Astrocyte (in vitro differentiated cells and primary cell): ENCODE measurements around the gene NR2F2. TPM values are rescaled to one million over a fixed set of nuclear protein-coding genes. Genes with fewer than 3 reads are reported as not detected.
A peak's percentile ranks its signal among the peaks of the same experiment; 100 is the strongest.

Experiments
- DNase-seq: peaks from one replicate; pipeline ENCODE4 v3.0.0-alpha.2; 2010; ENCODE audit warnings: low read depth
- FAIRE-seq: peaks from 2 replicates; lab custom pipeline; 2011; peaks lifted over from hg19 to GRCh38; lab: Jason Lieb, UNC
- H2AFZ ChIP-seq: 2 replicates; pipeline ENCODE4 v1.6.0; 2012; ENCODE audit warnings: low read depth, low read length, inconsistent platforms
- H3K27ac ChIP-seq: 2 replicates; pipeline ENCODE4 v1.5.1; 2011; ENCODE audit warnings: low read depth, low read length, inconsistent platforms
- H3K27me3 ChIP-seq: 2 replicates; pipeline ENCODE4 v1.6.0; 2011; ENCODE audit warnings: low read length, inconsistent platforms; ENCODE audit not compliant: insufficient read depth
- H3K36me3 ChIP-seq: 2 replicates; pipeline ENCODE4 v1.5.1; 2011; ENCODE audit warnings: low read length, inconsistent platforms; ENCODE audit not compliant: insufficient read depth
- H3K4me1 ChIP-seq: 2 replicates; pipeline ENCODE4 v1.5.1; 2011; ENCODE audit warnings: low read length, inconsistent platforms; ENCODE audit not compliant: insufficient read depth
- H3K4me2 ChIP-seq: 2 replicates; pipeline ENCODE4 v1.6.0; 2012; ENCODE audit warnings: low read length, inconsistent platforms
- H3K4me3 ChIP-seq: 2 replicates; pipeline ENCODE4 v1.5.1; 2011; ENCODE audit warnings: low read depth, mild to moderate bottlenecking, low read length, inconsistent platforms; ENCODE audit not compliant: insufficient read depth
- H3K79me2 ChIP-seq: 2 replicates; pipeline ENCODE4 v1.6.0; 2012; ENCODE audit warnings: mild to moderate bottlenecking, low read length, inconsistent platforms; ENCODE audit not compliant: insufficient read depth
- H3K9ac ChIP-seq: 2 replicates; pipeline ENCODE4 v1.6.0; 2012; ENCODE audit warnings: mild to moderate bottlenecking, low read length, inconsistent platforms
- H3K9me3 ChIP-seq: 2 replicates; pipeline ENCODE4 v1.5.1; 2012; ENCODE audit warnings: low read depth, mild to moderate bottlenecking, low read length, inconsistent platforms; ENCODE audit not compliant: insufficient read depth
- H4K20me1 ChIP-seq: 2 replicates; pipeline ENCODE4 v1.6.0; 2012; ENCODE audit warnings: low read length, inconsistent platforms; ENCODE audit not compliant: insufficient read depth
- H3K27ac Mint-ChIP-seq: one replicate; pipeline ENCODE4 v1.8.0; 2021; ENCODE audit warnings: mild to moderate bottlenecking, mixed read lengths; ENCODE audit not compliant: unreplicated experiment
- H3K27me3 Mint-ChIP-seq: one replicate; pipeline ENCODE4 v1.8.0; 2021; ENCODE audit warnings: low read depth, mixed read lengths; ENCODE audit not compliant: unreplicated experiment
- H3K36me3 Mint-ChIP-seq: one replicate; pipeline ENCODE4 v1.8.0; 2021; ENCODE audit warnings: low read depth, mixed read lengths; ENCODE audit not compliant: unreplicated experiment
- H3K4me1 Mint-ChIP-seq: one replicate; pipeline ENCODE4 v1.8.0; 2021; ENCODE audit warnings: low read depth, mixed read lengths; ENCODE audit not compliant: unreplicated experiment
- H3K4me3 Mint-ChIP-seq: one replicate; pipeline ENCODE4 v1.8.0; 2021; ENCODE audit warnings: mild to moderate bottlenecking, moderate library complexity, mixed read lengths; ENCODE audit not compliant: unreplicated experiment
- H3K9me3 Mint-ChIP-seq: one replicate; pipeline ENCODE4 v1.8.0; 2021; ENCODE audit warnings: mild to moderate bottlenecking, mixed read lengths; ENCODE audit not compliant: unreplicated experiment
- CTCF ChIP-seq: IDR thresholded peaks from 2 replicates; pipeline ENCODE4 v1.5.1; 2011; ENCODE audit warnings: low read depth, mild to moderate bottlenecking, inconsistent platforms, low read length, moderate library complexity; ENCODE audit not compliant: insufficient read depth
- EZH2 ChIP-seq: IDR thresholded peaks from 2 replicates; pipeline ENCODE4 v1.6.1; 2012; ENCODE audit warnings: mild to moderate bottlenecking, low read length, inconsistent platforms; ENCODE audit not compliant: insufficient read depth
- total RNA-seq: library from RNA; stranded (reverse); gene quantifications from 2 replicates; pipeline ENCODE4 v1.2.1, GENCODE V29; 2021

The NR2F2 gene
- total RNA-seq, 1 donor from 2014 or later, result 75.8 TPM

- H3K36me3 Mint-ChIP-seq, result peaks cover 4% of the 10 kb centered on the region
- H3K79me2 ChIP-seq, result peaks cover 98% of the 10 kb centered on the region
- peak overlapping the region; percentile 46 for H3K4me3 ChIP-seq
- H2AFZ ChIP-seq, result peak overlapping the region; percentile 48
- no peaks in the 10 kb centered on the region for H3K27me3 ChIP-seq
- peak overlapping the region; percentile 85 for H3K4me2 ChIP-seq
- H4K20me1 ChIP-seq, result no peaks in the 10 kb centered on the region
- H3K27ac Mint-ChIP-seq, result no peak overlapping the region
- H3K4me3 Mint-ChIP-seq, result no peak overlapping the region
- TF ChIP-seq CTCF, result no peak
- TF ChIP-seq EZH2, result peak; percentile 0
- H3K9me3 Mint-ChIP-seq, result peaks cover 2% of the 10 kb centered on the region
- no peaks in the 10 kb centered on the region for H3K9me3 ChIP-seq
- no peaks in the 10 kb centered on the region for H3K36me3 ChIP-seq
- FAIRE-seq, result no peak
- peak; percentile 2 for DNase-seq
- H3K4me1 Mint-ChIP-seq, result peaks cover 11% of the 10 kb centered on the region
- H3K27me3 Mint-ChIP-seq, result peaks cover 44% of the 10 kb centered on the region
- H3K9ac ChIP-seq, result peak overlapping the region; percentile 91
- H3K27ac ChIP-seq, result peak overlapping the region; percentile 85
- H3K4me1 ChIP-seq, result peaks cover 41% of the 10 kb centered on the region
These were observed 7.0 kb upstream of the NR2F2 start for GRCh38 chr15:96323319-96324145.

GRCh38 chr15:96324192-96324895 lies 6.2 kb upstream of the NR2F2 start:
- Mint-ChIP-seq H3K4me3 (peak overlapping the region; percentile 98), H3K27ac (peak overlapping the region; percentile 41), H3K9me3 (peaks cover 2% of the 10 kb centered on the region), H3K27me3 (peaks cover 49% of the 10 kb centered on the region), H3K4me1 (peaks cover 12% of the 10 kb centered on the region), H3K36me3 (peaks cover 4% of the 10 kb centered on the region)
- Histone ChIP-seq H3K4me2 (peak overlapping the region; percentile 85), H4K20me1 (no peaks in the 10 kb centered on the region), H3K79me2 (peaks cover 99% of the 10 kb centered on the region), H3K4me3 (peak overlapping the region; percentile 85), H3K36me3 (no peaks in the 10 kb centered on the region), H3K27ac (peak overlapping the region; percentile 85), H3K9ac (peak overlapping the region; percentile 91), H3K4me1 (peaks cover 44% of the 10 kb centered on the region), H3K9me3 (no peaks in the 10 kb centered on the region), H3K27me3 (no peaks in the 10 kb centered on the region), H2AFZ (no peak overlapping the region)
- TF ChIP-seq EZH2, result no peak
- TF ChIP-seq CTCF, result no peak
- DNase-seq, result peak; percentile 51
- FAIRE-seq, result no peak
